ENCODE measurements around the gene NUDT22.

DNA sequence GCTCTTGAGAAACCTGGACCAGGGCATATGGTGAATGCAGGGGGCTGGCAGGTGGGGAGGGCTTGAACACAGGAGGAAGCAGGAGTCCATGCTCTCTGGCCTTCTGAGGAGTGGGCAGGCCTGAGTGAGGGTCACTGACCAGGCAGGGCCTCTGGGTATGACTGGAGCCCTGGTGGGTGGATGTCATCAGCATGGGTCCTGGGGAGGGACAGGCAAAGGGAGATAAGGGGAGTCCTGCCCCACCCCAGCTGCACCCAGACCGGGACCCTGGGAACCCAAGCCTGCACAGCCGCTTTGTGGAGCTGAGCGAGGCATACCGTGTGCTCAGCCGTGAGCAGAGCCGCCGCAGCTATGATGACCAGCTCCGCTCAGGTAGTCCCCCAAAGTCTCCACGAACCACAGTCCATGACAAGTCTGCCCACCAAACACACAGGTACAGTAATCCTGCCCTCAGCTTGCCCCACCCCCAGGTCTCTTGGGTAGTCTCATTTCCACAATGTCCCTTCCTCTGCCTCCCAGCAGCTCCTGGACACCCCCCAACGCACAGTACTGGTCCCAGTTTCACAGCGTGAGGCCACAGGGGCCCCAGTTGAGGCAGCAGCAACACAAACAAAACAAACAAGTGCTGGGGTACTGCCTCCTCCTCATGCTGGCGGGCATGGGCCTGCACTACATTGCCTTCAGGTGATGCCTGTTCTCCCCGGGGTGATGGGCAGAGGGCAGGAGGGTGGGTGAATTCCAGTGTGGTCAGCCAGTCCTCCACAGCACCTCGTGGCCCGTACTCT, 6.3 kb downstream of the NUDT22 start:
- TF ChIP-seq CTCF (conservative IDR thresholded peaks at IDR 0.05; ENCODE audit: low read length) (no peak), EZH2phosphoT487 (IDR thresholded peaks at IDR 0.05; ENCODE audit: borderline replicate concordance) (no peak)

Measured in Loucy (cell line).